ENCODE data around the gene MANEA.
"Not testable (repeated sequence)": the region's sequence is repeated elsewhere in the genome, so short reads cannot be mapped to it uniquely, and the experiment has no call there.

MANEA gene

DNA sequence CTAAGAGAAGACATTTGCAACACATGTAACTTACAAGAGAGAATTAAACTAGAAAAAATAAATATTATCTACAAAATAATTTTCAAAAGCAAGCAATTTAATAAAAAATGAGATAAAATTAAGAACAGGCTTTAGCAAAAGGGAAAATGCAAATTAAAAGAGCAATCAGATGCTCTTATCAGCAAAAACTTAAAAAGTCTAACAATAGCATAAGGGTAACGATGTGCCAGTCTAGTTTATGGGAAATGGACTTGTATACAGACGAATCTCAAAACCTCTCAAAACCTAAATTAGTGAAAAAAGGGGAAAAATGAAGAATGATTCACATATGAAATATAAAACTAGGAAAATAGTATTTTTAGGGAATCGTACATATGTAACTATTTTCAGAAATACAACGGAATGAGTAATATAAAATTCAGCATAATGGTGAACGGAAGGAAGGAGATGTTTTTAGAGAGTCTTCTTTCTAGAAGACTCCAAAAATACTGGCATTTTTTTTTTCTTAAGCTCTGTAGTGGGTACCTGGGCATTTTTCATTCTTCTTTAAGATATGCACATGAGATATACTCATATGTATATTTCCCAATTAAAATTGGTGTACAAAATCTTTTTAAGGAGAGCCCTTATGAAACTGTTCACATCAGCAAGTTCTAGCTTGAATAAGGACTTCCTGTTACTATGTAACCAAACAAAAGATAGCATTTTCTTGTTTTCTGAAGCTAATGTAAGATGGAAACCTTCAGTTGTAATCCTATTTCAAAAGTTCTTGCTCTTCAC, 927 bp upstream of the MANEA start:
- Histone ChIP-seq H3K9me3 (replicated peaks; ENCODE audit: insufficient read depth, low read length) (no peaks in the 10 kb centered on the region), H3K9ac (ENCODE audit: low read length) (peak overlapping the region; percentile 98), H3K79me2 (ENCODE audit: low read length) (peaks cover 75% of the 10 kb centered on the region), H3K4me2 (ENCODE audit: low read depth, low read length) (peak overlapping the region; percentile 63), H4K20me1 (ENCODE audit: insufficient read depth, low read length) (no peaks in the 10 kb centered on the region), H2AFZ (ENCODE audit: low read length) (peak overlapping the region; percentile 28; the same call in 1 of the 2 replicates), H3K36me3 (replicated peaks; ENCODE audit: insufficient read depth, low read length) (no peaks in the 10 kb centered on the region; the same call in 1 of the 2 replicates), H3K27me3 (replicated peaks; ENCODE audit: insufficient read depth, low read length) (no peaks in the 10 kb centered on the region), H3K4me1 (ENCODE audit: low read length) (no peaks in the 10 kb centered on the region), H3F3A (ENCODE audit: insufficient read depth, low read length) (peaks cover 29% of the 10 kb centered on the region), H3K27ac (ENCODE audit: low read length) (peak overlapping the region; percentile 98), H3K4me3 (ENCODE audit: low read length) (peak overlapping the region; percentile 92), H3K9me2 (replicated peaks; ENCODE audit: insufficient read depth, low read length) (no peaks in the 10 kb centered on the region; the same call in 1 of the 2 replicates)
- DNase-seq = peak; percentile 62
- TF ChIP-seq EZH2phosphoT487 (IDR thresholded peaks at IDR 0.05; ENCODE audit: low read length) = no peak
- TF ChIP-seq, protein P1, sequence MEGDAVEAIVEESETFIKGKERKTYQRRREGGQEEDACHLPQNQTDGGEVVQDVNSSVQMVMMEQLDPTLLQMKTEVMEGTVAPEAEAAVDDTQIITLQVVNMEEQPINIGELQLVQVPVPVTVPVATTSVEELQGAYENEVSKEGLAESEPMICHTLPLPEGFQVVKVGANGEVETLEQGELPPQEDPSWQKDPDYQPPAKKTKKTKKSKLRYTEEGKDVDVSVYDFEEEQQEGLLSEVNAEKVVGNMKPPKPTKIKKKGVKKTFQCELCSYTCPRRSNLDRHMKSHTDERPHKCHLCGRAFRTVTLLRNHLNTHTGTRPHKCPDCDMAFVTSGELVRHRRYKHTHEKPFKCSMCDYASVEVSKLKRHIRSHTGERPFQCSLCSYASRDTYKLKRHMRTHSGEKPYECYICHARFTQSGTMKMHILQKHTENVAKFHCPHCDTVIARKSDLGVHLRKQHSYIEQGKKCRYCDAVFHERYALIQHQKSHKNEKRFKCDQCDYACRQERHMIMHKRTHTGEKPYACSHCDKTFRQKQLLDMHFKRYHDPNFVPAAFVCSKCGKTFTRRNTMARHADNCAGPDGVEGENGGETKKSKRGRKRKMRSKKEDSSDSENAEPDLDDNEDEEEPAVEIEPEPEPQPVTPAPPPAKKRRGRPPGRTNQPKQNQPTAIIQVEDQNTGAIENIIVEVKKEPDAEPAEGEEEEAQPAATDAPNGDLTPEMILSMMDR (IDR thresholded peaks at IDR 0.05; ENCODE audit: low read length) = no peak
- TF ChIP-seq EZH2 (optimal IDR thresholded peaks at IDR 0.05; ENCODE audit: low read depth, low read length) = no peak

DNA sequence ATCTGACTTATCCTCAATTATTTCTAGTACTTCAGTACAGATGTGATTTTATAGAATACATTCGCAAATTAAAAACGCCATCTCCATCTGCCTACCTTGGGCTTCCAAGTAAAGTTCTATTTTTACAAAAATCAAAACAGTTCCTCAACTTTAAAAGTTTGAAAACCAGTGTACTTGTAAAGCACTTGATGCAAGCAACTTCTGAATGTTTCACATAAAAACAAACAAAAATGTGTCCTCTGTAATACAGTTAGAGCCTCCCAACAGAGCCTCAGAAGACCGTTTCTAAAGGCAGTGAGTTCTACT, 384 bp upstream of the MANEA start:
- Histone ChIP-seq H3K9me2 (replicated peaks; ENCODE audit: insufficient read depth, low read length) (no peaks in the 10 kb centered on the region; the same call in 1 of the 2 replicates), H3K27me3 (replicated peaks; ENCODE audit: insufficient read depth, low read length) (no peaks in the 10 kb centered on the region), H3F3A (ENCODE audit: insufficient read depth, low read length) (peaks cover 29% of the 10 kb centered on the region), H3K4me3 (ENCODE audit: low read length) (peak overlapping the region; percentile 92), H3K27ac (ENCODE audit: low read length) (peak overlapping the region; percentile 98), H3K4me2 (ENCODE audit: low read depth, low read length) (peak overlapping the region; percentile 63), H3K36me3 (replicated peaks; ENCODE audit: insufficient read depth, low read length) (no peaks in the 10 kb centered on the region; the same call in 1 of the 2 replicates), H4K20me1 (ENCODE audit: insufficient read depth, low read length) (no peaks in the 10 kb centered on the region), H3K4me1 (ENCODE audit: low read length) (no peaks in the 10 kb centered on the region), H3K79me2 (ENCODE audit: low read length) (peaks cover 75% of the 10 kb centered on the region), H3K9ac (ENCODE audit: low read length) (peak overlapping the region; percentile 98), H2AFZ (ENCODE audit: low read length) (0 out of 2 replicates have a peak overlapping the region, but pooled peaks have one; percentile 9), H3K9me3 (replicated peaks; ENCODE audit: insufficient read depth, low read length) (no peaks in the 10 kb centered on the region)
- no peak for DNase-seq
- no peak for TF ChIP-seq EZH2phosphoT487 (IDR thresholded peaks at IDR 0.05; ENCODE audit: low read length)
- TF ChIP-seq EZH2 (optimal IDR thresholded peaks at IDR 0.05; ENCODE audit: low read depth, low read length) = no peak

DNA sequence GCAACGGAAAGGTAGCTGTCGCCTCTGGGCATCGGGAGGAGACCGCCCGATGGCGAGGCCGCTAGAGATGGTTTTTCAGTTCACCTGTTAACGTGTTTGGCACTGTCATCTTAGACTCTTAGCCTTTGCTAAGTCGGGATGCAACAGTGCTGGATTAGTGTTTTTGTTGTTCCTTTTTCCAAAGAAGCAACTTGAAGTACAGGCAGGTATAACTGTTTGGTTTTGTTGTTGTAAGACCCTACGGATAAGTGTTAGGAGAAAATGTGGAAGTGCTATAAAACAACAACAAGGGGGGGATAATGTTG, 723 bp downstream of the MANEA start:
- H3K4me1 ChIP-seq (ENCODE audit: low read length) = no peaks in the 10 kb centered on the region
- peaks cover 29% of the 10 kb centered on the region for H3F3A ChIP-seq (ENCODE audit: insufficient read depth, low read length)
- peak overlapping the region; percentile 98 for H3K27ac ChIP-seq (ENCODE audit: low read length)
- H2AFZ ChIP-seq (ENCODE audit: low read length) = peak overlapping the region; percentile 40; the same call in 1 of the 2 replicates
- H3K79me2 ChIP-seq (ENCODE audit: low read length) = peaks cover 80% of the 10 kb centered on the region
- TF ChIP-seq, protein P1 (IDR thresholded peaks at IDR 0.05; ENCODE audit: low read length) = no peak
- TF ChIP-seq EZH2phosphoT487 (IDR thresholded peaks at IDR 0.05; ENCODE audit: low read length) = no peak
- no peak for TF ChIP-seq EZH2 (optimal IDR thresholded peaks at IDR 0.05; ENCODE audit: low read depth, low read length)
- peak; percentile 11 for DNase-seq
- peak overlapping the region; percentile 98 for H3K9ac ChIP-seq (ENCODE audit: low read length)
- H3K36me3 ChIP-seq (replicated peaks; ENCODE audit: insufficient read depth, low read length) = peaks cover 5% of the 10 kb centered on the region; the same call in 1 of the 2 replicates
- no peaks in the 10 kb centered on the region for H4K20me1 ChIP-seq (ENCODE audit: insufficient read depth, low read length)
- no peaks in the 10 kb centered on the region; the same call in 1 of the 2 replicates for H3K9me2 ChIP-seq (replicated peaks; ENCODE audit: insufficient read depth, low read length)
- no peaks in the 10 kb centered on the region for H3K9me3 ChIP-seq (replicated peaks; ENCODE audit: insufficient read depth, low read length)
- H3K27me3 ChIP-seq (replicated peaks; ENCODE audit: insufficient read depth, low read length) = no peaks in the 10 kb centered on the region
- H3K4me3 ChIP-seq (ENCODE audit: low read length) = peak overlapping the region; percentile 92
- H3K4me2 ChIP-seq (ENCODE audit: low read depth, low read length) = peak overlapping the region; percentile 75

DNA sequence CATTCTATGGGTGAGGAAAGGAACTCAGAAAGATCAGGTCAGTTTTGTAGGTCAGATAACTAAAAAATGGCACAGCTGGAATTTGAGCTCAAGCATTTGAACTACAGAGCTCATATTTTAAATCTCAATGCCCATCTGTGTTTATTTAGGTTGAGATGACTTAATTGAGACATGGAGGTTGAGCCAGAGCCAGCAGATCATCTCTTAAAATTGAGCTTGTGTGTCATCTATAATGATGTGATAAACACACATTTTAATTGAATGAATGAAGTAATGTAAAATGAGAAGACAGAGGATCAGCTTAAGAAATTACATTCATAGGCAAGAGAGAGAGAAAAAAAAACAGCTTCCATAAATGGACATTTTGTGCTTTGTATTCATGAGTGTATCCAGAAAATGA, 3.7 kb downstream of the MANEA start:
- TF ChIP-seq EZH2 (optimal IDR thresholded peaks at IDR 0.05; ENCODE audit: low read depth, low read length) (no peak), EZH2phosphoT487 (IDR thresholded peaks at IDR 0.05; ENCODE audit: low read length) (no peak)
- TF ChIP-seq, protein P1 (IDR thresholded peaks at IDR 0.05; ENCODE audit: low read length) = no peak
- peaks cover 87% of the 10 kb centered on the region for H3K79me2 ChIP-seq (ENCODE audit: low read length)
- no peak for DNase-seq

DNA sequence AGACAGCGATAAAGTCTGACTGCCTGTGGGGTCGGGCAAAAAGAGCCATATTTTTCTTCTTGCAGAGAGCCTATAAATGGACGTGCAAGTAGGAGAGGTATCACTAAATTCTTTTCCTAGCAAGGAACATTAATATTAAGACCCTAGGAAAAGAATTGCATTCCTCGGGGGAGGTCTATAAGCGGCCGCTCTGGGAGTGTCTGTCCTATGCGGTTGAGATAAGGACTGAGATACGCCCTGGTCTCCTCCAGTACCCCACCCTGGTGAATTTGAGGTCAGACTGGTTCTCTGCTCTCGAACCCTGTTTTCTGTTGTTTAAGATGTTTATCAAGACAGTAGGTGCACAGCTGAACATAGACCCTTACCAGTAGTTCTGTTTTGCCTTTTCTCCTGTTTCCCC, 6.9 kb downstream of the MANEA start:
- not testable (repeated sequence) for DNase-seq; H2AFZ ChIP-seq (ENCODE audit: low read length); H3K36me3 ChIP-seq (replicated peaks; ENCODE audit: insufficient read depth, low read length); H3K4me2 ChIP-seq (ENCODE audit: low read depth, low read length); H3K9ac ChIP-seq (ENCODE audit: low read length); H4K20me1 ChIP-seq (ENCODE audit: insufficient read depth, low read length); H3K9me2 ChIP-seq (replicated peaks; ENCODE audit: insufficient read depth, low read length); H3K4me3 ChIP-seq (ENCODE audit: low read length); H3K4me1 ChIP-seq (ENCODE audit: low read length); H3K27ac ChIP-seq (ENCODE audit: low read length); H3K9me3 ChIP-seq (replicated peaks; ENCODE audit: insufficient read depth, low read length); H3K27me3 ChIP-seq (replicated peaks; ENCODE audit: insufficient read depth, low read length)
- Histone ChIP-seq H3K79me2 (ENCODE audit: low read length) (peaks cover 97% of the 10 kb centered on the region), H3F3A (ENCODE audit: insufficient read depth, low read length) (peaks cover 11% of the 10 kb centered on the region; the same call in 1 of the 2 replicates)

More for the DNA sequence above, 3.7 kb downstream of the MANEA start:
- H3K27me3 ChIP-seq (replicated peaks; ENCODE audit: insufficient read depth, low read length) = no peaks in the 10 kb centered on the region
- no peaks in the 10 kb centered on the region; the same call in 1 of the 2 replicates for H3K9me2 ChIP-seq (replicated peaks; ENCODE audit: insufficient read depth, low read length)
- peaks cover 27% of the 10 kb centered on the region for H3F3A ChIP-seq (ENCODE audit: insufficient read depth, low read length)
- H2AFZ ChIP-seq (ENCODE audit: low read length) = no peak overlapping the region
- peaks cover 5% of the 10 kb centered on the region; the same call in 1 of the 2 replicates for H3K36me3 ChIP-seq (replicated peaks; ENCODE audit: insufficient read depth, low read length)
- H3K4me2 ChIP-seq (ENCODE audit: low read depth, low read length) = 0 out of 2 replicates have a peak overlapping the region, but pooled peaks have one; percentile 9
- H3K9me3 ChIP-seq (replicated peaks; ENCODE audit: insufficient read depth, low read length) = no peaks in the 10 kb centered on the region
- no peaks in the 10 kb centered on the region for H4K20me1 ChIP-seq (ENCODE audit: insufficient read depth, low read length)
- H3K27ac ChIP-seq (ENCODE audit: low read length) = no peak overlapping the region
- no peak overlapping the region for H3K9ac ChIP-seq (ENCODE audit: low read length)
- no peak overlapping the region for H3K4me3 ChIP-seq (ENCODE audit: low read length)
- no peaks in the 10 kb centered on the region for H3K4me1 ChIP-seq (ENCODE audit: low read length)
